ENCODE measurements around the gene SUSD4.

The SUSD4 gene

DNA sequence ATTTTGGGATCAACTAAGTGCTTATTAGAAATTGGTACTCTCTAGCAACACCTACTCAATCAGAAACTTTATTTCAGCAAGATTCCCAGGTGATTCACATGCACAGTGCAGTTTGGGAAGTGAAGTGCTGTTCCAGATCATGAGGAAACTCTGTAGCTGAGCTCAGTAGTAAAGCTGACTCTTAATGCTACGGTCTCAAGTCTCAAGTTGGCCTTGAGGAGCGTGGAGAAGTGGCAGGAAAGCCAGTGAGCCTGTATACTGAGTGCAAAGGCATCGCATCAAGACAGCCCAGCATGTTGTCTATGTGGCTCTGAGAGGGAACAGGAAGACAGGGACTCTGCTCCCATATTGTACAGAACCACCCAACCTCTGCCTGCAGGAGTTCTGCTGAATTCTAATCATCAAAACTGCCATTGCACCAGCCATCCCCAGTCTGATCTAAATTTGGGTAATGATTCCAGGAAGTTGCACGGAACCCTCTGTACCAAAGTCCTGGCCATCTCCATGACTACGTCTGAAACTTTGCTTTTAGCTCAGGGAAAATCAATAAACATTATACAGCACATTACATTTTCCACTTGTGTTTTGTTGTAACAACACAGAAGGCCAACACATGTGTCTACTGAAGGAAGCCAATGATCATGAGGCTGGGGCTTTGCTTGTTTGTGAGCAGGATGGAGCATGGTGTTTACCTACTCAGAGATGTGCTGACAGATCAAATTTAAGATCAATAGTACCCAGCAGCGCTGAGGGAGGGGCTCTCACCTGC is 115.8 kb downstream of the SUSD4 start:
- no peak for FAIRE-seq

DNA sequence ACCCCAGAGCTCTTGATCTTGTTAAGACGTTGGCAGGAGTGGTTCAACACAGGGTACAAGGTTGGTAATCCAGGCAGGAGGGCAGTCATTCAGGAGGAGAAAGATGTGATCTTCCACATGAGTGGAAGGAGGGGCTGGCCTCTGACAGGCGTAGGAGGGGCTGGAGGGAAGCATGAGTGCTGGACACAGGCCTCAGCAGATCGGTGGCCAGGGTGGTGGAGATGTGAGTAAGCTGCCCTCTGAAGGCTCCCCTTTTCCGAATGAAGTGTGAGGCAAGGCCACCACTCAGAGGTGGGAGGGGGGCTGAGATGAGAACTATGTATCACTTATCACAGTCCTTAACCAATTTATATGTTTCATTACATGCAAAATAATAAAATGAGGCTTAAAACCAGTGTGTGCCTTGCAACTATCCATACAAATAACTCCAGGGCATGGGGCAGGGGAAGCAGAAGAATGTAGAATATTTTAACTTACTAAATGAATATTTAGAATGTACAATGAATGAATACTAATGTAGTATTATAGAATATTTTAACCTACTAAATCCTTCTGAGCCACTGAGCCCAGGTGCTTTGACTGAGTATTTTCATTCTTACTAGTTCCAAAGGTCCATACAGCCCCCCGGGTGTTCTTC is 117.4 kb downstream of the SUSD4 start:
- FAIRE-seq, result no peak

DNA sequence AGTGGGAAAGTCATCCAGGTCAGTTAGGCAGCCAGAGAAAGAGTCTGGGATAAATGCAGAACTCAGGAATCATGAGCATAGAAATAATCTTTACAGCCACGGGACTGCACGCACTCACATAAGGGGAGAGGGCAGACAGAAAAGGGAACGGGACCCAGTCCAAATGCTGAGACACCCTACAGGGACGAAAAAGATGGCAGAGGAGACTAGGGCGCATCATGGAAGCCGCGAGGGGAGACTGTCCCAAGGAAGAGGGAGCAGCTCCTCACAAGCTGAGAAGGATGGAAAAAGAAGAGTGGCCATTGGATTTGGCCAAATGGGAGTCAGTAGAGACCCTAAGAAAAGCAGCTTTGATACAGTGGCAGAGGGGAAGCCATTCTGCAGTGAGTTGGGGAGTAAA is 118.0 kb downstream of the SUSD4 start:
- no peak for FAIRE-seq

DNA sequence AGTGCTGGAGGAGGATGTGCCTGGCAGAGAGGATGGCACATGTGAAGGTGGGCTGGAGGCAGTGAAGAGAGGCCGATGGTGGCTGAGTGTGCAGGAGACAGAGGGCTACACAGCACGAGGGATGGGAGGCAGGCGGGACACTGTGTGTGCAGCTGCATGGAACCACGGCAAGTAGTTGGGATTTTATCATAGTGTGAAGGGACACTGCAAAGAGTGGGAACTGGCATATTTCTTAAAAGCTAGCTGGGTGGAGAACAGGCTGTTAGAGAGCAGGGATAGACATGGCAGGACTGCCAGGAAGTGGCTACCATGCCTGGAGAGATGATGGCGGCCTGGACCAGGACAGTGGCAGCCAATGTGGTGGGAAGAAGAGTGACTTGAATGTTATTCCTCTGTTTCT is 118.6 kb downstream of the SUSD4 start:
- no peak for FAIRE-seq

DNA sequence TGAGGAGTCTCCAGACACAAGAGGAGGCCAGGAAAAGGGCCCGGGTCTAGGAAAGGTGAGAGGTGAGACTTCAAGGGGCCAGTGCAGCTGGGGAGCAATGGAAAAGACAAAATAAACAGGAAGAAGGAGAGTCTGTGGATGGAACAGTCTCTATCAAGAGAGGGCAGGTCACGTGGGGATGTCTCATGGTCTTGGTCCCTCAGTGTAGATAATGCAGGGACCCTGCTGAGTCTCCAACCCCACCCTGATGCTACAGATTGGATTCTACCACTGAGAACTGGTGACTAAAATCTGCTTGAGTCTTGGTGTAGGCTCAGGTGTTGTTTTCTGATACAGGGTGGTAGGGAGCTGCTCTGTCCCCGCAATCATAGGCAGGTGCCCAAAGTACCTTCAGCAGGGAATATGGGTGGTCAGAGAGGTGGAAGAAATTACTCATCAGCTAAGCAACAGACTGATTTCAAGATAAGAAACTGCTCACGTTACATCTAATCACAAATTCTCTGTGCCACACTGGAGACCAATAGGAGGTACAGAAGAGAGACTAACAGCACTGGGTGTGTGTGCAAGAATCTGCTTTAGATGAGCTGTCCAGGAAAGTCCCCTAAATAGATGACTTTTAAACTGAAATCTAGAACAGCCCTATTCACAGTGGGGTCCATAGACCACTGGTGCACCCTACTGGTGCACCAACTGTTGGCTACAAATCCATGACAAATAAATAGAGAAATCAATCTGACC is 119.4 kb downstream of the SUSD4 start:
- no peak for FAIRE-seq

DNA sequence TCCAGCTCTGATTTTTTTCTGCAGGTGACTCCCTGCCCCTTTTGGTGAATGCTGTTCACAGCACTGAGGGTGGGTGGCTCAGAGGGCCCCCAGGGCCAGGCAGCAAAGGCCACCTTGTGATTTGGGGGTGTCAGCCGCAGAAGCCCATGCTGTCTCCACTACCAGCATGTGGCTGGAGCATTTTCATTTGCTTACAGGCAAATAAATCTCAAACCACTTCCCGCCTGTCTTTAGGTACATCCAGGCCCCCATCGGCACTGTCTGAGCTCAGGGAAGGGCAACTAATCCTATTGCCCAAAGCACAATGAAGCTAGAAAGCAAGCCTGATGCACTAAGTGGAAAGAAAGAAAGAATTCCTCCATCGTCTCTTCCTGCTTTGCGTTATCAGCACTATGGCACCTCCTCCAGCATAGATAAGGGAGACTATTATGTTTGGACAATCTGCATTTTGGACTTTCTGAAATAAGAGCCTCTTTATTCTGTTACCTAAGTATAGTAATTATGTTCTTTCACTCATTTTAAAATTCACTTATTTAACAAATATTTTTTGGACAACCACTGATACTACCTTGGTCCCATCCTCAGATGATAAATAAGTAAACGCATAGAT is 120.4 kb downstream of the SUSD4 start:
- no peak for FAIRE-seq

DNA sequence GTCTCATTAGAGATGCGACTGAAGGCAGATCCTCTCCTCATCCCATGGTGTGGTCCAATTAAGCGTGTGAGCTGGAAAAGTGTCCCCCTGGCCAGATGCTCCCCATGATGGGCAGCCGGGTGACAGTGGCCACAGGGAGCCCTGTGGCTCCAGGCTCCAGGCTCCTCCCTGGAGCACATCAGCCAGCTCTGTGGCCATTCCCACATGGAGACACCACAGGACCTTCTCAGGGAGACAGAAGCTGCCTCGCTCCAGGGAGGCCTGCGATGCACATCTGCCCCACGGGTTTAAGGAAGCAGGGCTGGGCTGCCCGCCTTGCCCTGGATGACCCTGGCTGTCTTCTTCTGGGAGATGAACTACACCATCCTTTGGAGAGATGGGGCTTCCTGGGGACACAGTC is 121.0 kb downstream of the SUSD4 start:
- no peak for FAIRE-seq

DNA sequence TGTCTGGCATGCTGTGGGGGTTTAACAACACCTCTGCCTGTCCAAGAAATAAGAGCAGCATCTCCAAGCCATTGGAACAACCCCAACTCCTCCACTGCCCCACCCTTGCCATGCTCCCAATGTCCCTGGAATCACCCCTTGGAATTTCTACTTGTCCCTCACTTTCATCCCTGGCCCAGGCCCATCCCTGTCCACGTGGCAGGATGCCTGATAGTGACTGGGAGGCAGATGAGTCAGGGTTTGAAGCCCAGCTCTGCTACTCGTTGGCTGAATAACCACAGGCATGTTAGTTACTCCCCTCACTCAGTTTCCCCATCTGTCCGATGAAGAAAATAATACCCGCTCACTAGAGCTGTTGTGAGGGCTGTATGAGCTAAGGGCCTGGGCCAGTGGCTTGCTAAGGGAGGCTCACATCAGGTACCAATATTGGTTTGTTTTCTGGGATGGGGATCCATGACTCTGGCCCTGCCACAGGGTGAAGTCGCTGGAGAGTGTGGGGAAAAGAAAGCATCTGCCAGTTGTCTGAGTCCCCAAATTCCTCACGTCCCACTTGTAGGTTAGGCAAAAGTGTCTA is 121.5 kb downstream of the SUSD4 start:
- no peak for FAIRE-seq

DNA sequence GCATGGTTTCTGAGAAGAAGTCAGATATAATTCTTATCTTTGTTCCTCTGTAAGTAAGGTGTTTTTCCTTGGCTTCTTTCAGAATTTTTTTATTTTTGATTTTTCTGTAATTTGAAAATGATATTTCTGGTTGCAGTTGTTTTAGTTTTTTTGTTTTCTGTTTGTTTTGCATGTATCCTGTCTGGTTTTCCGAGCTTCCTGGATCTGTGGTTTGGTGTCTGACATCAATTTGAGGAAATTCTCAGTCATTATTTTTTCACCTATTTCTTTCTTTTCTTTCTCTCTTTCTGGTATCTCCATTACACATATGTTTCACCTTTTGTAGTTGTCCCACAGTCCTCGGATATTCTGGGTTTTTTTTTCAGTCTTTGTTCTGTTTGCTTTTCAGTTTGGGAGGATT is 123.9 kb downstream of the SUSD4 start:
- FAIRE-seq, result no peak

DNA sequence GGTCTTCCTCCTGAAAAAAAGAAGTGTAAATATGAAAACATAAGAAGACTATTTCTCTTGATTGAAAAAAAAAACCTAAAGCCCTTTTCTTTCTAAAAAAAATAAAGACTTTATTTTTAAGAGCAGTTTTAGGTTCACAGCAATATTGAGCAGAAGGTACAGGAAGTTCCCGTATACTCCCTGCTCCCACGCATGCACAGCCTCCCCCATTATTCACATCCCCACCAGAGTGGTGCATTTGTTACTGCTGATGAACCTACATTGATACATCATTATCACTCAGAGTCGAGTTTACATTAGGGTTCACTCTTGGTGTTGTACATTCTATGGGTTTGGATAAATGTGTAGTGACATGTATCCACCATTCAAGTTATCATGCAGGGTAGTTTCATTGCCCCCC is 128.9 kb downstream of the SUSD4 start:
- no peak for FAIRE-seq

DNA sequence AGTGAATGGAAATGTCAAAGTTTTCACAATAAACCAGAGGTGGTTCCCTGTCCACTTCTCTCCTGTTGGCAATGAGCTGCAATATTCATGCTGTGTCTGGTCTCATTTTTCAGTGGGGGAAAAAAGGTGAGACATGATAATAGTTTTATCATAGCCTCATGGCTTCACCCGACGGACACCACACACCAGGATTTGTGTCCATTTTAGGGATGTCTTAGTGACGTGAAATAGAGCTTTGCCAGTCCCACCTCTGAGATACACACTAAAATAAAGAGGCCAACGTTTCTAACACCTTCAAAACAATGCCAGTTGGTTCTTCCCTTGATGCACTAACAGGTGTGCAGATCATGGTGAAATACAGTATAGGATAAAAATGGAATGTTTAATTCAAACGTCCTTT is 129.4 kb downstream of the SUSD4 start:
- no peak for FAIRE-seq

DNA sequence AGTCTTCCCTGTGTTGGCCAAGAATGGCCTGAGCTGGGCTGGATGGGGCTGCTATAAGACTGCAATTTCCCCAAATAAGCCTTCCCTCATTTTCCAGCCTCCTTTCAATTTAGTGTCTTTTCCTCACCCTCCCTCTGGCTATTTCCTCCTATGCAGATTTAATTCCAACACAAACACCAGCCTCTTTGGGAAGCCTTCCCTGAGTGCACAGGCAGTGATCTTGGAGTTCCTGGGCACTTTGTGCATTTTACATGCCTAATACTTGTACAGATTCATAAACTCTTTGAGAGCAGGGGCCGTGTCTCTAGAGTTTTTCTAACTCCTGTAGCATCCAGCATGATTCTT is 129.8 kb downstream of the SUSD4 start:
- FAIRE-seq, result no peak

DNA sequence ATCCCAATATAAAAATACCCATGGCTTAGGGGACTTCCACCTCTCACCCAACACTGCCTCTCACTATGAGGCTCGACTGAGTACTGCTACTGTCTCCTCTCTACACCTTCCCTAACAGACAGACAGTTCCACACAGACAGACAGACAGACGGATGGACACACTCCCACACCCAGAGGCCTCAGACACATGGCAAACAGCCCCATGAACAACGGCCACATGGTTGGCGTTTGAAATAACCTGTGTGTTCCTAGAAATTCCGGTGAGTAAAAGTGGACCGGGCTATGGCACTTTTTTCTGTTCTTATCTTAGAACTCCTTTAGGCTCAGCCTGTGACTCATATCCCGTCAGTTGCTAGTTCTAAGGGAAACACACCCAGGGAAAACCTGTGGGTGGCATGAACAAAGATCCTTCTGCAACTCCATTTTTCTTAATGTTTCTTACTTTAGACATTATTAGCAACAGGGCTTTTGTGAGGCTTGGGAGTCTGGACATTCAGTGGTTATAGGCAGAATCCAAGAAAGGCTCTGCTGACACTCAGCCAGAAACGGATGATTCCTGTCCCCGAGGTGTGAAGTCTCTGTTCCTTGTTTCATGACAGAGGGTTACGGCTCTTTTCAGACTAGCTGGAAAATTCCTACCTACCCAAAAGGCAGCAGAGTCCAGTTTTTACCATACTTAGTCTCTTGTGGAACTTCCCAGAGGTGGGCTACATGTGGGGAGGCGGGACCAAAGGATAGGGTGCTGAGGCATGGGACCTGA is 130.4 kb downstream of the SUSD4 start:
- no peak for FAIRE-seq

DNA sequence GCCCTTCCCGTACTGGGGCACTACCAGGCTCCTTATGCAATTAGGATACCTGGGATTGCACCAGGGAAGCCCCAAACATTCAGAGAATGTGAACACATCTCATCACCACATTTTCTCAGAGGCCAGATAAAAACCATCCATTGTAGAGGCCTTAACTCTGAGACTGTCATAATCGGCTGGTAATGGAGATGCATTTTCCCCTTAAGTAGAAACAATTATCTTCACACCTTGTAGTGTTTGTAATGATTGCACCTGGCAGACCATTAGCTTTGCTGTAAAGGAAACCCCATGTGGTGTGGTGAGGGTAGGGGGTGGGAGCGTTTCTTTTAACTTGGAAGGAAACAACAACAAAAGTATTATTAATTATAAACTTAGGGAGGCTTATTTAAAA is 131.0 kb downstream of the SUSD4 start:
- no peak for FAIRE-seq

DNA sequence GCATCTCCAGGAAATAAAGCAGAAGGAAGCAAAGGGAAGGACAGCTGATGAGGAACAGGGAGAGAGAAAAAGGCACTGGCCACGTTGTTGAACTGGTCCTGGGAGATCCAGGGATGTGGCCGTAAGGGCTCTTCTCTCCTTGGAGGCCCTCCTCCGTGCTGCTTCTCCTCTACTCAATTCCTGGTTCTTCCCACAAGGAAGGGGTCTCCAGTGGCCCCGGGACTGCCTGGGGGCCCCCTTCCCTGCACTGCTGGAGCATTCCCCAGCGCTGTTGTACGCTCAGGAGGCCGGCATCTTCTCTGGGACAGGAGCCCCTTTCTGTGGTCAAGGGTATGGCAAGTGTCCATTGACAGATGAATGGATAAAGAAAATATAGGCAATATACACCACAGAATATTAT is 132.4 kb downstream of the SUSD4 start:
- no peak for FAIRE-seq

DNA sequence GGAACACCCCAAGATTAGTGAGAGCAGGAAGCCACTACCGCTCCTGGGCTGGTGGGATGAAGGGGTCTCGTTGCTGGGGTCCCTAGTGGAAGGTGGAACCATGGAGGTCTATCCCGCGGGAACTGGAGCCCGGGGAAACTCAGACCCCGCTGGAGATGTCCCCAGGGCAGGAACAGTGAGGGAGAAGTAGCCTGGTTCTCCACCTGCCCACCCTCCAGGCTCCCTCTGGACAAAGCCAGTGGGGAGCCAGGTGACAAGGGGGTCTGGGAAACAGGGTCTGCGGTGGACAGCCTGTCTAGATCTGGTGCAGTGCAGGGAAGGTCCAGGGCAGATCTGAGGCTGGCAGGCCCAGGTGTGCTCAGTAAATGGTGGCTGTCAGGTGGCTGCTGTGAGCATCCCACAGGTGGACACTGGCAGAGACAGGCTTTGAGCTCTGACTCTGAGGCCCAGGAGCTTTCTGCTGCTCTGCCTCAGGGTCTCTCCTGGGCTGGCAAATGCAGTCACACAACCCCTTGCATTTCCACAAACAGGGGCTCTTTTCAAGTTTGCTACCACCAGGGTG is 132.9 kb downstream of the SUSD4 start:
- no peak for FAIRE-seq

DNA sequence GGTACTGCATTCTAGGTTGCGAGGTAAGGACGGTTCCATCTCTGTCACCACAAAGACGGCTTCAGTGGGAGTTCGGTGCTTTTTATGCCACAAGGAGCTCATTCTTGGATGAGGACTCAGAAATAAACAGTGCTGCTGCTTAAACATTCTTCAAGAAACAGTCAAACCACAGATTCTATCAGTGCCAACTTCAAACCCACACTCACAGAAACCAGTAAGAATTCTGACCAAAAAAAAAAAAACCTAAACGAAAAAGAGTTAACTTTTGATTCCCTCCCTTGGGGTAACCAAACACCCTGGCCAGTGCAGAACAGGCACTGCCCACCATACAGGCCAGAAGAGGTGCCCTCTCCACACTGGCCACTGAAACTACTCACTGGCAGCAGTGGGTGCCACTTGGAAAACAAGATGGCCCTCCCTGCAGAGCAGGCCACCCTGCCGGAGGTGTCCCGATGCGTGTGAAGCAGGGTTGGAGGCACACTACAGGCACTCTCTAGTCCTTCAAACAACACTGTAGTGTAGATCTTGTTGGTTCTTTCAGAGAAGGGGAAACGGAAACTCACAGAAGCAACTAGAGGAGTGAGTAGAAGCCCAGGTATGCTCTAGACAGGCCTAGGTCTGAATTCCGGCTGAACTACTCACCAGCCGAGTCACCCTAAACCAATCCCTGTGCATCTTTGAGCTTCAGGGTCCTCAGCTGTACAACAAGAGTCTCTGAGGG is 133.7 kb downstream of the SUSD4 start:
- no peak for FAIRE-seq

DNA sequence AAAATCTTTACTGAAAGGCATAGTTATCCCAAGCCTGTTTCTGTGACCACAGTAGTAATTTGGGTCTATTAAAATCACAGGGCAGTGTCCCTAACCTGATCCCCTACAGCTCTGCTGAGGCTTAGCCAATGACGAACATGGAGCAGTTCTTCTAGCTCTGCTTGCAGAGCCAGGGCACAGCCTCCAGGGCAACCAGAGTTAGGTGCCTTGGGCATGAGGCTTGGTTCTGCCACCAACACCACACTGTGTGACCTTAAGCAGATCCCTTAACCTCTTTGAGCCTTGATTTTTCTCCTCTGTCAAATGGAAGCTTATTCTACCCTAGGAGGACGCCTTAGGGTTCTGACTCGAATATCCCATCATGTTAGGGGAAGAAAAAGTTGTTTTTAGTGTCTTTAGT is 134.2 kb downstream of the SUSD4 start:
- FAIRE-seq, result no peak

DNA sequence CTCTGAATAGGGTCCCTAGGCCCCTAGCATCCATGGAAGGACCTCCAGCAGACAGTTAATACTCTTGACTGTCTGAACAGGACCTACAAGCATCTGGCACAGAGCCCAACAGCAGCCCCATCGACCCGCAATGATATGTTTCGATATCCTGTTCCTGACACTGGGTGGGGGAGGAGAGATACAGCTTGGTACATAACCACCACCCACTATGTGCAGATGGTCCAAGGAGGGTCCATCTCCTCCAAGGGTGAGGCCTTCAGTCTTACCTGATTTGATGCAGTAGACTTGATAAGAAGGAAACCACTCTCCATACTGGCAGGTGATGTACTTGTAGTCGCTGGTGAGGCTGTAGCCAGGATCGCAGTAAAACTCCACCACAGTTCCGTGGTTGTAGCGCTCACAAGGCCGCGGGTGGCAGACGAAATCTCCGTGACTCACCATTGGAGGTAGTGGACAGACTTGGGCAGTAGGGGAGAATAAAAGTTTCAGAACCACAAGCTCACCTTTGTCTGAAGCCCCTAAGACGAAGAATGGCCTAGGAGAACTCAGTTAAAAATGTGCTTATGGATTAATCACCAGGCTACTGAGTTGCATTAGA is 134.9 kb downstream of the SUSD4 start:
- FAIRE-seq, result no peak

DNA sequence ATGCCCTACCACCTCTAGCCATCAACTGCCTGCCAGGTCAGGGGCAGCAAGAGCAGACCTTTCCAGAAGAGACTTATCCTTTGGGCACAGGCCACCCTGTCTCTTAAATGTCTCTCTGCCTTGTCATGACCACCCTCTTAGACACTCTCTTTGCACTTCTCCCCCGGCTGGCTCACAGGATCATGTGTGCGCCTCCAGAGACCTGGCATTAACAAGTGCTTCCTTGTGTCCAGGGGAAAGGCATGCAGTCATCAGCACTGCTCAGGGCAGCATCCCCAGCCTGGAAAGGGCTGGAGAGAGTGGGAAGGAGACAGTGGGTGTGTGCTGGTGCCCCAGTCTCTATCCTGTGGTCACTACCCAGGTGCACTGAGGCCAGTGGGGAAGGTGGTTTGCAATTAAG is 135.8 kb downstream of the SUSD4 start:
- no peak for FAIRE-seq

DNA sequence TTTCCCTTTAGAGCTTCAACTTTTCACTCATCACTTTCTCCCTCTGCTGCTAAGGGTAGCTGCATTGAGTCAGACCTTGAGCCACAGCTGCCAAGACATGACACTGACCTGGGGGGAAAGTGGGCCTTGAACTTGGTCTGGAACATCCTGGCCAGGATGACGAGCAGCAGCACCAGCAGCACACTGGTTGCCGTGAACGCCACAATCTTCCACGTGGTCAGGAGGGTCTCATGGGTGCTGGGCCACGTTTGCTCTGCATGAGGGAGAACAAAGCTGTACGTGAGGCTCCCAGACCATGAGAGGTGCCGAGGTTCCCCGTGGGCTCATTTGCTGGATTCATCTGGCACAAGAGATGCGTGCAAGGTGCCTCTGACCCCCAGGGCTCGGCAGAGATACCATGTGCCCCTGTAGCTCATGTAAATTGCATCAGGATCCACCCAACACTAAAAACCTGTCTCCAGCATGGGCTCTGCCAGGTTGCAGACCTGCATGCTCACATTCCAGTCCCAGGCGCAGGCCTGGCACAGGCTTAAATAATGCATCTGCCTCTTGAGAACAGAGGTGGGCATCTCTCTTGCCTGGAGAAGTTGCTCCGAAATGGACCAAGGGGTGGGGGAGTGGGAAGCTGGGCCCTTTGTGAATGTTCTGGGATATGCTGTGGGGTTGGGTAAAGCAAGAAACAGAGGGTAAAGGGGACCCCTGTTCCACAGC is 136.3 kb downstream of the SUSD4 start:
- no peak for FAIRE-seq

Measured in G401.6 (cell line).